Measurements from ENCODE around the gene SIN3A.

SIN3A gene

GRCh38 chr15:75367006-75367405 is 84.5 kb downstream of the SIN3A start:
- TF ChIP-seq, protein P1, sequence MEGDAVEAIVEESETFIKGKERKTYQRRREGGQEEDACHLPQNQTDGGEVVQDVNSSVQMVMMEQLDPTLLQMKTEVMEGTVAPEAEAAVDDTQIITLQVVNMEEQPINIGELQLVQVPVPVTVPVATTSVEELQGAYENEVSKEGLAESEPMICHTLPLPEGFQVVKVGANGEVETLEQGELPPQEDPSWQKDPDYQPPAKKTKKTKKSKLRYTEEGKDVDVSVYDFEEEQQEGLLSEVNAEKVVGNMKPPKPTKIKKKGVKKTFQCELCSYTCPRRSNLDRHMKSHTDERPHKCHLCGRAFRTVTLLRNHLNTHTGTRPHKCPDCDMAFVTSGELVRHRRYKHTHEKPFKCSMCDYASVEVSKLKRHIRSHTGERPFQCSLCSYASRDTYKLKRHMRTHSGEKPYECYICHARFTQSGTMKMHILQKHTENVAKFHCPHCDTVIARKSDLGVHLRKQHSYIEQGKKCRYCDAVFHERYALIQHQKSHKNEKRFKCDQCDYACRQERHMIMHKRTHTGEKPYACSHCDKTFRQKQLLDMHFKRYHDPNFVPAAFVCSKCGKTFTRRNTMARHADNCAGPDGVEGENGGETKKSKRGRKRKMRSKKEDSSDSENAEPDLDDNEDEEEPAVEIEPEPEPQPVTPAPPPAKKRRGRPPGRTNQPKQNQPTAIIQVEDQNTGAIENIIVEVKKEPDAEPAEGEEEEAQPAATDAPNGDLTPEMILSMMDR (IDR thresholded peaks at IDR 0.05): no peak
- peak overlapping the region in 1 of 2 donors; percentile 99 for H3K27ac ChIP-seq
- DNase-seq (ENCODE audit: low spot score): no peak
- H3K4me3 ChIP-seq: peak overlapping the region; percentile 94

DNA sequence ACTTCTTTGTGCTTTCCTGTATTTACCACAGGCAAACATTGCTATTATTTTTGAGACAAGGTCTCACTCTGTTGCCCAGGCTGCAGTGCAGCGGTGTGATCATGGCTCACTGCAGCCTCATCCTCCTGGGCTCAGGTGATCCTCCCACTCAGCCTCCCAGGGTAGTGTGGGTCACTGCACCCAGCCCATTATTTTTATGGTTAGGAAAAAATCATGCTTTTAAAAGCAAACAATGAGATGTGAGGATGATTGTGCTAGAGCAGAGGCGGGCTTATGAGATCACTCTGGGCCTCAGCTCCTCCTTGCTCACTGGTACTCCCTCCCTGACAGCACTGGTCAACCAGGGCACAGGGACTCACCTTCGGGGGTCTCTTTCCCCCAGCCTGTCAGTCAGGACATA is 85.3 kb downstream of the SIN3A start:
- Histone ChIP-seq H3K27ac (no peak overlapping the region), H3K4me3 (no peak overlapping the region)
- TF ChIP-seq, protein P1 (IDR thresholded peaks at IDR 0.05): no peak
- no peak for DNase-seq (ENCODE audit: low spot score)

GRCh38 chr15:75364881-75365280 is 86.6 kb downstream of the SIN3A start:
- Histone ChIP-seq H3K4me3 (no peak overlapping the region), H3K27ac (no peak overlapping the region)
- TF ChIP-seq, protein P1 (IDR thresholded peaks at IDR 0.05): no peak
- no peak for DNase-seq (ENCODE audit: low spot score)

- DNase-seq (ENCODE audit: low spot score): no peak
- Histone ChIP-seq H3K27ac (no peak overlapping the region), H3K4me3 (no peak overlapping the region)
- TF ChIP-seq, protein P1 (IDR thresholded peaks at IDR 0.05): no peak
These were observed 87.7 kb downstream of the SIN3A start for GRCh38 chr15:75363786-75364185.

DNA sequence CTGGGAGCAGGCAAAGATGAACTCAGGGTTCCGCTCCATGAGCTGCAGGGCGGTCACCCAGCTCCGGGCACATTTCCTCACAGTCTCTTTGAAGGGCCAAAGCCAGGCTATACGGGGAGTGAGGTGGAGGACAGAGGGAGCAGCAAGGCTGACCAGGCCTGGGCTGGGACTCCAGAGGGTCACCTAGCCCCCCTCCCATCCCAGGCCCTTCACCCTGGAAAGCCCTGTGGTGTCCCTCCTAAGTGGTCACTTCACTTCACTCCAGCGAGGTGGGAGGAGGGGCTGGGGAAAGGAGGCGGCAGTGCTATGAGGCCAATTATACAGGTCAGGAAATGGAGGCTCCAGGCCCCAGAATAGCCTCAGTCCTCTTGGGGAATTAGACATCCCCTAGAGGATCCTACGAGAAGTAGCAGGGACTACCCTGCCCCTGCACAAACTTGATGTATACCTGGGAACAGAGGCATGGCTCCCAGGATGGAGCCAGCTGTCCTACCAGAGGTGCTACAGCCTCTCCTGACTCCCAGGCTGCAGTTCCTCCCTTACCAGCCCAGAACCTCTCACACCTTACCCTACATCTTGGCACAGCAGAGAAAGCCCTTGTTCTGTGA is 88.7 kb downstream of the SIN3A start:
- H3K27ac ChIP-seq: no peak overlapping the region
- TF ChIP-seq, protein P1 (IDR thresholded peaks at IDR 0.05): no peak
- no peak for DNase-seq (ENCODE audit: low spot score)
- H3K4me3 ChIP-seq: no peak overlapping the region

- DNase-seq (ENCODE audit: low spot score): no peak
- Histone ChIP-seq H3K27ac (no peak overlapping the region), H3K4me3 (no peak overlapping the region)
- TF ChIP-seq, protein P1 (IDR thresholded peaks at IDR 0.05): no peak
These were observed 89.4 kb downstream of the SIN3A start for GRCh38 chr15:75361989-75362641.

DNA sequence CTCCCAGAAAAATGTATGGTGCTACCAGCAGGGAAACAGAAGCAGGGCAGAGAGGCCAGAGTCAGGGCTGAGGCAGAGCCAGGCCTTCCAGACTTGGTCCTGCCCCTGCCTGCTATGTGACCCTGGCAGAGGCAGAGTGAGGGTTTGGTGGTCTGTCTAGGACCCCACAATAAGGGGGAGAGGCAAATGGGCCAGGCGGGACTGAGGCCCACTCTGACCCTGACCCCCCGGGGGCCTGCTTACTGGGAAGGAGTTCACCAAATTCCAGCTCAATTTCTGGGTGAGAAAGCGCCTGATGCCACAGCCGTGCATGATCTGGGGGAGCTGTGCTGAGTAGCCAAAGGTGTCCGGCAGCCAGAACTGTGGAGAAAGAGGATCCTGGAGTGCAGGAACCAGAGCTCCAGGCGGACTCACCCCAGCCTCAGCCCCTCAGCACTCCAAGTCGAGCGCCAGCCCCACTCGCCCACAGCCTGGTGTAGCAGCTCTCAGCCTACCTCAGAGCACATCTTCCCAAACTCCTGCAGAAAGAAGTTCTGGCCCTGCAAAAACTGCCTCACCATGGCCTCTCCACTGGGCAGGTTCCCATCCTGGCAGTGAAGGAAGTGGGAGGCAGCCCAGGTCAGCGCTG is 90.0 kb downstream of the SIN3A start:
- Histone ChIP-seq H3K27ac (no peak overlapping the region), H3K4me3 (no peak overlapping the region)
- DNase-seq (ENCODE audit: low spot score): no peak
- TF ChIP-seq, protein P1 (IDR thresholded peaks at IDR 0.05): no peak

All from coronary artery (tissue), 2 donors.